Activated CD4-positive, alpha-beta T cell treated with anti-CD3 and anti-CD28 coated beads, Interleukin-2, Interleukin-6, amounts not matched to agents 100 ng/mL and 50 ng/mL, durations not matched to agents 16 hours and 8 hours (primary cell): ENCODE measurements around the gene KRT81.
A peak's percentile ranks its signal among the peaks of the same experiment; 100 is the strongest.
"Not testable (repeated sequence)": the region's sequence is repeated elsewhere in the genome, so short reads cannot be mapped to it uniquely, and the experiment has no call there.

Experiments used
- DNase-seq: peaks from one replicate; pipeline ENCODE4 v3.0.0-alpha.2; 2020

Gene KRT81

DNA sequence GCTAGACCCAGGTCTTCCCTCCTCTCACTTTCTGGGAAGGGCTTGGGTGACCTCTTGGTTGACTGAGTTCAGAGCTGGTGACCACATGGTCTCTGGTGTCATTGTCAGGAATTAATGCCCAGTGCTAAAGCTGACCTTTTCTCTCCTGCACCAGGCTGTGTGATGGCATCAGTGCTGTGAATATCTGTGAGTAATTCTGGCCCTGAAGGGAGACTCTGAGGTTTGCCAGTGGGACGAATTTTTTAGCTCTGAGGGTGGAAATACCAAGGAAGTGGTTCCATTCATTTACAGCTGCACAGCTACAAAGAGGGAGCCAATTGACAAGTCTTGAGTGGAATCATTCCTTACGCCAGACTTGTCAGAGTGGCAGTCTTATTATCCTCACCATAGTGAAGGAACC lies 23.1 kb downstream of the KRT81 start:
- DNase-seq = no peak

DNA sequence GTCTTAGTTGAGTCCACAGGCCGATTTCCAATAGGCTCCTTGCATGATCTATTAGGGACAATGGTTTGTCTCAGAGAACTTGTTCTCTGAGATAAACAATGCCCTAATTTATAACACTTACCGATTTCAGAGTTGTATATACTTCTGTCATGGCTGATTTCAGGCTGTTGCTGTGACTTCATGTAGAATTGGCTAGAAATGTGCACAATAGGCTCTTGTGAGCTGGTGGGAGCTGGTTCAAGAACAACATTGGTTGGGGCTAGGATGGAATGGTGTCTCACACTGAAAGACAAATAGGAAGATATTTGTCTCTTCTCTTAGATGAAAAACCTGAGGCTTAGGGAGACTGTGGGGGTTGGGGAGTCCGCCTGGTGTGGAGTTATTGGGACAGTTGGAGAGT lies 23.6 kb downstream of the KRT81 start:
- DNase-seq = no peak

DNA sequence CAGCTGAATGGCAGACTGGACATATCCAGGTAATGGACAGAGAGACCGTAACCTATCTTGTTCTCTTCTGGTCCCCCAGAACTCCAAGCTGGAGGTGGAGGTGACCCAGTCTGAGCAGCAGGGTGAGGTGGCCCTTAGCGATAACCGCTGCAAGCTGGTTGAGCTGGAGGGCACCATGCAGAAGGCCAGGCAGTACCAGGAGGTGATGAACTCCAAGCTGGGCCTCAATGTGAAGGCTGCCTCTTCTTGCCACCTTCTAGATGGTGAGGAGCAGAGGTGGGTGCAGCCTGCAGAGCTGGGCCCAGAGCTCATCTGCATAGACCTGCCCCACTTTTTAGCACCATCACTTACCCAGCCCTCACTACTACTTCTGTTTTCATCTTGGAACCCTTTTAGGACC lies 24.1 kb downstream of the KRT81 start:
- no peak for DNase-seq

DNA sequence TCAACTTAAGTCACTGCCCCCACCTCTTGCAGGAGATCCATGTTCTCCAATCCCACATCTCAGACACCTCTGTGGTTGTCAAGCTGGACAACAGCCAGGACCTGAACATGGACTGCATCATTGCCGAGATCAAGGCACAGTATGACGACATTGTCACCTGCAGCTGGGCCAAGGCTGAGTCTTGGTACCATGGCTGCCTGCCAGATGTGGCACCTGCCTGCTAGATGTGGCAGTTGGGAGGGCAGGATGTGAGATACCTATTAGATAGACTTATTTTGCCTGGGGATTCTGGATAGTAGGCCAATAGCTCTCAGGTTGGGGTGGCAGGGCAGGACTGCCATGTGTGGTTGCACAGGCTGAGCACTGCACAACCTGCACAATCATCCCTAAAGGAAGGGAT lies 24.8 kb downstream of the KRT81 start:
- no peak for DNase-seq

DNA sequence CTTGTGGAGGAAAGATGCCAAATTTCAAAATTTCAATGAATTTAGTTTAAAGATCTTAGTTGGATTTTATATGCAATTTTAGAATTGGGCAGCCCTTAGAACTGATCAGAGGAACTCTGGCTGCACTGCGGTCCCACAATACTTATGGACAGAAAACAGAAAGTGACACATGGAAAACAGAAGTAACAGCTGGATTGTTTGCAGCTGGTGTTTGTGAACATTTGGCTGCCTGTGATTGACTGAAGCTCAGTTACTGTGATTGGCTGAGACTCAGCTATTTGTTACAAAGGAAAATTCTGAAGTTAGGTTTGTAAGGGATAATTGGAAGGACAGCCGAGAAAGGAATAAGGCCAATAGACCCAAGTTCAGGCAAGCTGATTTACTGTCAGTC lies 26.9 kb downstream of the KRT81 start:
- no peak for DNase-seq

DNA sequence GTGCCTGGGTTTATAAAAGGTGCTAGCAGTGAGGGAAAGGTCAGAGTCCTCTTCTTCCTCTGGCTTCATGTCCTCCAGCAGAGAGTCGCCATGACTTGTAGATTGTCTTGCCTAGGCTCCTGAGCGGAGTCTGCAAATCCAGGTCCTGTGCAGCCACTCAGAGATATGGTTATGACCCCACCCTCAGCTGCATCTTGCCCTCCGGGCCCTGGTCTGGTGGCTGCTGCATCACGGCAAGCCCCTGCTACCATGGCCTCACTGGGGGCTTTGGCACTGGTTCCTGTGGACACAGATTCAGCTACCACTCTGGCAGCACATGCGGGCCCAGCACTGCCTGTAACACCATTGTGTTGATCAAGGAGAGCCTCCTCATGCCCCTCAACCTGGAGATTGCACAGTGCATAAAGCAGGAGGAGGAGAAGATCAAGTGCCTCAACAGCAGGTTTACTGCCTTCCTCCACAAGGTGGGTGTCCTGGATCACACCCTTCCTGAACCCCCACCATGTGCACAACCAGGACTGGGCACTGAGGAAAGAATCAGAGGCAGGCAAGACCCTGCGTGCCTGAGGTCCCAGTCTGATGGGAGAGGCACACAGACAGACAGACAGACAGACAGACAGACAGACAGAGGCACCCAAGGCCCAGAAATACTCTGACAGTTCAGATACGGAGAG lies 27.4 kb downstream of the KRT81 start:
- no peak for DNase-seq

DNA sequence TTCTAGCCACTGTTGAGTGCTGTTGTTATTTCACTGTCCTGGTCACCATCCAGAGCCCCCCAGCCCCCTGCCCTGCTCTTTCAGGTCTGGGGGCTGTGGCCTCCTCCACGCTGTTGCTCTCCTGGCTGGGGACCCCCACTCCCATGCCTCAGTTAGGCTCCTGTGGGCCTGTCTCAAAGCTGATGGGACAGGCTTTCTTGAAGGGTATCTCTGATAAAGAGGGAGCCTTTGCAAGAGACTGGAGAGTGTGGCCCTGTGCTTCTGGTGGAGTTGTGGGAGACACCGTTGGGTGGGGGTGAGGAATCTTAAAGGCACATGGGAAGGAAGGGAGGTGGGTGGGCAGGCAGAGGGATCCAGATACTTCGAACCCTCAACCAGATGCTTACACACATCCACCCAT lies 29.0 kb downstream of the KRT81 start:
- no peak for DNase-seq

DNA sequence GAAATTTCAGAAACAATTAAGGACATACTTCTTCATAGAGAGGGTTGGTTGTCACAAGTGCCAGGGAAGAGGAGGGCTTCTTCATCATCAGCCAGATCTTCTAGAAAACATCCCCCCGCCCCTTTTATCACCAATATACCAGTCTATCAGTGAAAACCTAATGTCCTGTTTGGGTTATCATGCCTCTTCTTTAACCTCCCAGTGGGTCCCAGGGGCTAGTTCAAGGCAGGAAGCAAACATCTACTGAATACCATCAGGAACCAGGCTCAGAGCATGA lies 30.2 kb downstream of the KRT81 start:
- no peak for DNase-seq

DNA sequence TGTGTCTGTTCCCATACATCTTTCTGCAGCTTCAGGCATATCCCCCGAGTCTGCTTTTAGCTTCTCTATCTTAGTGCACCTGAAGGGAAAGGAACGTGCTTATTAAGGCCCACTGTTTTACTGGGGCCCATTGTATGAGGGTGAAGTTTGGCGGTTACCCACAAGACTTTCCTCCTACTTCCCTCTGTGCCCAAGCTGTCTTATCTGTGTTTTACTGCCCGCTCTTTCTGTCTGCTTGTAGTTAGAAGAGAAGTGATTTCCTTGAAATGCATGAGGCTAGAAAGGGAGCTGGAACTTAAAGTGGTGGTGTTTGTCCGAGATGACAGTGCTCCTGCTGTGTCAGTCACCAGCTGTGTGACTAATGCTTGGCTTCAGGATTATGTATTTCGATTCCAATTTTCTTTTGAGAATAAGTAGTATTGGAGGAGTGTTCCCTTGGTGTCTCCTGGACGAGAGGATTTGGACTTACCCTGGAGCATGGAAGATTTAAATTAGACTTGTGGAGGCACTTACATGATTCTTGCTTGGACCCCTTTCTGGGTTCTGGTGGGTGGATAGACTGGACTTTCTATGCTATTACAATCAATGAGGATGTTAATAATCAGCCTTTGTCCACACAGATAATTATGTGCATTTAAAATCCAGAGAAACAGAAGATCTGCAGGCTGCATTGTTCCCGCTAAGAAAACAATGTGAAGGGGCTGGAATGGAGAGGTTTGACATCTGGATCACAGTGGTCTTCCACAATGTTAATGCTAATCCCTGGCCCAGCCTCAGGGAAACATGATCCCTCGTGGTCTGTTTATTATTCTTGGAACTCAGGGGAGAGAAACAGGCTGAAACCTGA lies 30.8 kb downstream of the KRT81 start:
- DNase-seq = no peak

DNA sequence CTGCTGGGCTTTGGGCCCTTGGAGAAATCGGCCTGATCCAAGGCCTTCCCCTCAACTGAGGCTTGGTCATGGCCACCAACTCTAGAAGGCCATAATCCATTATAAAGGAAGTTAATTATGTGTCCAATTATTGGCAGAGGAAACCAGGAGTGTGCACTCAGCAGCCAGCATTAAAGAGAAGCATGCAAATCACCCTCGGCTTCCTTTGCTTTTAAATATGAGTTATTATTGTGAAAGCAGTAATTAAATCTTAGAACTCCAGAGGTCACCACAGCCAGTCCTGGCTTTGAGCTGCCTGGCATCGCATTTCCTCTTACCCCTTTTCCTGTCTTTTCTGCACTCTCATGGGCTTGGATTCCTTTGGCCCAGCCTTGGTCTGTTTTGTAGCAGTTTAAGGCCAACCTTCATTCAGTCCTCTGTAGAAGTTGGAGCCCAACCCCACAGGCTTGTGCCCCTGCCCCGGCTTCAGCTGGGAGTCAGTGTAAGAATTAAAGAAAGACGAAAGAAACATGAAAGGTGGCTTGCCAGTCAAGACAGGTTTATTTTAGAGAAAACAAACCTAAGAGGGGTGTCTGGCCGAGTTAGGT lies 31.6 kb downstream of the KRT81 start:
- DNase-seq = no peak

DNA sequence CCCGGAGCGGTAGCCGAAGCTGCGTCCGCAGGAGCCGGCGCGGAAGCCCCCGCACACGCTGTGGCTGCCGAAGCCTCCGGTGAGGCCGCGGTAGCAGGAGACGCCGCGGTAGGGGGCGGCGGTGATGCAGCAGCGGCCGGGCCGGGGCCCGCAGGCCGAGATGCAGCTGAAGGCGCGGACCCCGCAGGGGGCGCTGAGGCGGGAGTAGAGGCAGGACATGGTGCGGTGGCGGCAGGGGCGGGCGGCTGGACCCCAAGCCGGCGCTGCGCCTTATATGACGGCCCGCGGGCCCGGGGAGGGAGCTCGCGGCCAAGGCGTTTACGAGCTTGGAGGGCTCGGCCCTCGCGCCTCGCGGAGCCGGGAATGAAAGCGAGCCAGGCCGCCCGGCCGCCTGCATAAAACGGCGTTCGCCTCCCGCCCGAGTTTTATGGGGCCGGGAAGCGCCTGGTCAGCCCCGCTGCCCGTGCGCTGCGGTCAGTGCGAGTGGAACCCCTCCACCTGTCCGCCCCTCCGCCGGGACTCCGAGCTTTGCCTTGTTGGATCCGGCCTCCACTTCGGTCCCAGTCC lies 32.9 kb downstream of the KRT81 start:
- DNase-seq = no peak

DNA sequence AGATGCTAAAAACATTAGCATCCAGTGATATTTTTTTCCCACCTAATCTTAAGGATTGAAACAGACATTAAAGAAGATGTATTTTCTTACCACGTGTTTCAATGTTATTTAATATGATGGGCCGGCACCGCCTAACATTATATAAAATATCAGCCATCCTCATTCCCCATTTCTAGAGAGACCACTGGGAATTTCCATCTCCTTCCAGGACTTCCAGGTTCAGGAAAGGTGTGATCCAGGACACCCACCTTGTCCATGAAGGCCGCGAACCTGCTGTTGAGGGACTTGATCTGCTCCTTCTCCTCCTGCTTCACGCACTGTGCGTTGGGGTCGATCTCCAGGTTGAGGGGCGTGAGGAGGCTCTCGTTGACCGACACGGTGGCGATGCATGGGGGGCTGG lies 33.4 kb downstream of the KRT81 start:
- DNase-seq = not testable (repeated sequence)

DNA sequence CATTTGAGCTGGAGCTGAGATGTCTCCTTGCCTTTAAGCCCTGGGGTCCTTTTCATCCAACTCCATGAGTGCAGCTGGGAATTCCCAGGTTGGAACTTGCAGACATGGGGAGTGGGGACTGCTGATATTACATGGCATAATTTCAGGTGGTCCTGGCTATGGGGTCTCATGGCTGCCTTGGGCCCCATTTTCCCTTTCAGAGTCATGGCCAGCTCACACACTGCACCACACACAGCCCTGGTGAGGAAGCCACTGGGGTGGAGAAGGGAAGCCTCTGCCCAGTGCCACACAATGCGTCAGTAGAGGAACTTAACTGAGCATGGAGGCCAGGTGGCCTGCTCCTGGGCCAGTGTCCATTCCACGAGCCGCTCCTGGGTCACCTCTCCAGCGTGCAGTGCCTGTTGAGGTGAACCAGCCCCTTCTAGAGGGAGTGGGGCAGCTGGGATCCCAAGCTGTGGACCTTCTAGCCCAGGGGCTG lies 34.2 kb downstream of the KRT81 start:
- no peak for DNase-seq

DNA sequence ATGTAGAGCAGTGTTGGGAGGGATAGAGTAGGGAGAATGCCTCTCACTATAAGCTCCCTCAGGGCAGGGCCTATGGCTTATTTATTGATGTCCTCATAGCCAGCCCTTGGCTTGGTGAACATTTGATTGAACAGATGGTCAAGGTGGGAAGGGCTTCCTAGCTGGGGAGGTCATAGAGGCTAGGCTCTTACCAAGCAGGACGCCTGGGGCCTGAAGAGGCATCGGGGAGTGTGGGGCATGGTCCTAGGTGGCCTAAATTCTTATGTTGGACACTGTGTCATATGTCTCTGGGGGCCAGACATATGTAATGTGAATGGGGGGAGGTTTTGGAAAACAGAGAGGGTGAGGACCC lies 34.8 kb downstream of the KRT81 start:
- no peak for DNase-seq

DNA sequence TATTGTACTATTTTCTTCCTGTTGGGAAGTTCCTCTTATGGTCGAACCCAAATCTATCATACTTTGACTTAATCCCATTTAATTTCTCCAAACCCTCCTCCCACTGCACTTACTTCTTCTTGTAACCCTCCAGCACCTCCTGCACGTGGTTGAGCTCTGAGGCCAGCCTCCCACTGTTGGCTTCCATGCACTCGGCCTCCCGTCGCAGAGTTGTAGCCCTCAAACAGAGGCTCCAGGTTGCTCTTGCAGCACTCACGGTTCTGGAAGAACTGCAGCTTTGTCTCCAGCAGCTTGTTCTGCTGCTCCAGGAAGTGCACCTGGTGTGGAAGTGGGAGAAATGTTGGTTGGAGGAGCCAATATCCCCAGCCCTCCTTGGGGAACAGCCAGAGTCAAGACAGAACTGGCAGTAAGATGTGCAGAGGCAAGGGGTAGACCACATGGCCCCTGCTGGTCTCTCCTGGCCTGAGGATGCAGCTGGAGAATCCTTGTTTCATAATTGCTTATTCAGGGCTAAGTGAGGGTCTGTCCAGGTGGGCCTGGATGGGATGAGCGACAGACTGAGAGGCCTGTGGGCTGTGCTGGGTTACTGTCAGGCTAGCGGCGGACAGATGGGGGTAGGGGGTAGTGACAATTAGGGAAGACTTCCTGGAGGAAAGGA lies 35.3 kb downstream of the KRT81 start:
- DNase-seq = no peak

DNA sequence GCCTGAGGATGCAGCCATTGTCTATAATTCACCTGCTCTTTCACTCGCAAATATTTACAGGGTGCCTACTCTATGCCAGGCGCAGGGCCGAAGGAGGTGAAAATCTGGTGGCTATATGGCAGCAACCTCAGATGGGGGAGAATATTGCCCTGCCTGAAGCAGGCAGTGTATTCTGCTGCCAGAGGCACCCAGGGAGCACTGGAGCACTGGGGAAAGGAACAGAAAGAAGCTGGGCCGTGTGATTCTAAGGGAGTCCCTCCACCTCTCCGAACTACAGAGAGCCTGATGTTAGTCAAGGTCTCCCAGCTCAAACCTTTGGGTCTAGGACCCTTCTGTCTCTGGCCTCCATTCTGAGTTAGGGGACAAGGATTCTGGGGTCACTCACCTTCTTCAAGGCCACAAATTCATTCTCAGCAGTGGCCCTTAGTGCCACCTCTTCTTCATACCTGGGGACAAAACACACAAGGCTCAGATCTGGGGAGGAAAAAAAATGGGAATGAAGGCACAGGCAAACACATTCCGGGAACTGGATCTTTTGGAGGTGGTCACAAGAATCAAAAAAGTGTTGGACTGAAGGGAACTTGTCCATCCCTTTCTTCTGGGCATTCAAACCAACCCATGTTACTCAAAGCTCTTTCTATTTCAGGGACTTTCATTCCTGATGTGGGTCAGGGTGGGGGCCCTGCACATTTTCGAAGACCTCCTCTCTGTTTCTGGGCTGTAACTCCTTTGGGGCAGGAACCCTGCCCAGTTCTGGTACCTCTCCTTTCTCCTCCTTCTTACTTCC lies 36.2 kb downstream of the KRT81 start:
- no peak for DNase-seq

DNA sequence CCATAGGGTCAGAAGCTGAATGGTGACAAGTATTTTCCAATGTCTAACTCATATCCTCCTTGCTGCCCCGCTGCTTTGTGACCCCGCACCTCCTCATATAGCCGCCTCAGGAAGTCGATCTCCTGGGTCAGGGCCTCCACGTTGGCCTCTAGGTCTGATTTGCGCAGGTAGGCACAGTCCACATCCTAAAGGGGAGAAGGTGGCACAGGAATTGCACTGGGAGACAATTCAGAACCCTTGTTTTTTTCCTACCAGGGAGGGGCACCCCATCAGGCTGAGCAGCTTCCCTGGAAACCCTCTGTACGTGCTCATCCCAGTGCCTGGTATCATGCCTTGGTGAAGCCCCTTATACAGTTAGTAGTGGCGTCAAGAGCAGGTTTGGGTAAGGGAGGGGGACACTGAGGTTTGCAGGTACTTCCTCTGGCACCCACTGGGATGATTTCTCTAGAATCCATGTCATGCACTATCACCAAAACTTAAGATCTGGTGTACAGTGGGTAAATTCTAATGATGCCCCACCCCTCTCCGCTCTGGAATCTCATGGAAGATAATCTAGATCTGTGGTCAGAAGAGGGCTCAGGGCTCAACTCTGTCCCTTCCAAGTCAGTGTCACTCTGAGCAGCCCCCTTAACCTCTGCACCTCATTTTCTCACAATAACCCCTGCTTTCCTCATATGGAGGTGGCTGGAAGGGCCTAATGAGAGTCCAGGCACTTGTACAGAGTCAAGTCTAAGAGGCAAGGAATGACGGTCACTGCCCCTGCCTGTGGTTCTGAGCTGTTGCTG lies 37.0 kb downstream of the KRT81 start:
- DNase-seq = no peak

DNA sequence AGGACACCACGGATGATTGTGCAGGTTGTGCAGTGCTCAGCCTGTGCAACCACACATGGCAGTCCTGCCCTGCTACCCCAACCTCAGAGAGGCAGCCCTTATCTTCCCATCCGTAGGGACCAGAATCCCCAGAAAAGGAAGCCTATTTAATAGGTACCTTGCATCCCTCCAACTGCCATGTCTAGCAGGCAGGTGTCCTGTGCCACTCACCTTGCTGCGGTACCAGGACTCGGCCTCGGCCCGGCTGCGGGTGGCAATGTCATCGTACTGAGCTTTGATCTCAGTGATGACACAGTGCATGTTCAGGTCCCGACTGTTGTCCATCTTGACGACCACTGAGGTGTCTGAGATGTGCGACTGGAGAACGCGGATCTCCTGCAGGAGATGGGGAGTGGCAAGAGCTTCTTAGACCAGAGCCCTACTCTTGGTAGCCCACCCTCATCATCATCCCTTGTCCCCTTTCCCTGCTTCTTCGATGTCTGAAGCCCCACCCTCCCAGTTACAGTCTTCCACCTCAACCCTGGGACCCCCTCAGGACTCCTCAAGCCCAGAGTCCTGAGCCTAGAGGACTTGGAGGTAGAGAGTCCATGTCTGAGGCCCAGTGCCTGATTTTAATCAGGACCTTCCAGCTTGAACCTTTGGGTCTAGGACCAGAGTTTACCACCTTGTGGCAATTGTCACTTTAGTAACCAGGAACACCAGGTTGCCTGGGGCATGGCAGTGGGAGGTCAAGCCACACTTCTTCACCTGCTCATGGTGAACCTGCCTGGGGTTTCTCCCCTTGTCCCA lies 37.7 kb downstream of the KRT81 start:
- DNase-seq = no peak

DNA sequence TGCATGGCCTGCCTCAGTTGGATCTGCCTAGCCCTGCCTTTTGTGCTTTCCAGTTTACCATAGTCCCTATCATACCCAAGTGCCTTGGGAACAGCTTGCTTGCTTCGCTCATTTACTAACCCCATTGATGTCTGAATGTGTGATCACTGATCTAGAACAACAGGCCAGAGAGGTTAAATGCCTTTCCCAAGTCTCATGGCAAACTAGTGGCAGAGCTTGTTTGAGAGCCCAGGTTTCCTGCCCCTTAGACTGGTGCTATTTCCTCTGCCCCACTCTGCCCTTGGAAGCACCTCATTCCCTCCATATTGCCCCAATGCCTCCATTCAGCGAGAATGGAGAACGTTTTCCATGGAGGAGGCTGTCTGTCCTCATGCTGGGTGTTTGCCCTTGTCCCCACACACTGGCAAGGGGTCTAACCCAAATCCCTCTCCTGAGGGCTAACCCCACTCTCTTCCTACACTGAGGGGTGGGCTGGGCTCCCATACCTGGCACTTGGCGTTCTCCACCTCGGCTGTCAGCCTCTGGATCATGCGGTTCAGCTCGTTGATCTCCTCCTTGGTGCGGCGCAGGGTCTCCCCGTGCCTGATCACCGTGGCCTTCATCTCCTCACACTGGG lies 38.5 kb downstream of the KRT81 start:
- DNase-seq = no peak

DNA sequence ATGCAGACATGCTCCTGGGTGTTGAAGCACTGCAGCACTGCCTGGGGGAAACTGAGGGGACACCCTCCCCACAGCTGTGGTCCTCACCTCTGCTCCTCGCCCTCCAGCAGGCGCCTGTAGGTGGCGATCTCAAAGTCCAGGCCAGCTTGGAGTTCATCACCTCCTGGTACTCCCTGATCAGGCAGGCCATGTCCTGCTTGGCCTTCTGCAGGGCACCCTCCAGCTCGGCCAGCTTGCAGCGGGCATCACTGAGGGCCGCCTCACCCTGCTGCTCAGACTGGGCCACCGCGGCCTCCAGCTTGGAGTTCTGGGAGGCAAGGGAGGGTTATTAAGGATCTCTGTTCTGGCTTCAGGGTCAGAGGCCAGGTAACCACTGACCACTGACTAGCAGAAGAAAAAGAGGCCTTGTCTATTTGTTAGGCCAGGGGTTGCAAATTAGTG lies 39.1 kb downstream of the KRT81 start:
- DNase-seq = peak; percentile 21
